H1 (cell line): ENCODE measurements around the gene SHMT2. TPM values are rescaled to one million over a fixed set of nuclear protein-coding genes. Genes with fewer than 3 reads are reported as not detected.

Experiments used
- CTCF ChIA-PET: fragments of 300-600 bp; sonication (Branson Sonifier 250); formaldehyde crosslinking; loops from one replicate; lab custom pipeline; 2021; ENCODE audit not compliant: partially characterized antibody; lab: Charles Lee
- POLR2A ChIA-PET: fragments of 300-600 bp; sonication (Branson Sonifier 250); formaldehyde crosslinking; loops from one replicate; lab custom pipeline; 2021; ENCODE audit warnings: inconsistent platforms; ENCODE audit not compliant: partially characterized antibody; lab: Charles Lee
- DNase-seq, 2 experiments: peaks; one replicate each; pipeline versions ENCODE4 v3.0.0 to v3.0.0-alpha.2; 2010 to 2022; ENCODE audit warnings: low spot score in 2 of 2, low read depth in 1 of 2, mixed read lengths in 1 of 2
- FAIRE-seq: peaks from 2 replicates; lab custom pipeline; 2011; peaks lifted over from hg19 to GRCh38; lab: Jason Lieb, UNC
- H2AFZ ChIP-seq: 2 replicates; pipeline ENCODE4 v1.8.1; 2012; ENCODE audit warnings: low read length, inconsistent platforms
- H2AK5ac ChIP-seq: 2 replicates; pipeline ENCODE4 v1.6.1; 2013; ENCODE audit warnings: low read depth, low read length
- H2BK120ac ChIP-seq: replicated peaks from 2 replicates; pipeline ENCODE3; 2013; ENCODE audit warnings: low read depth, low read length, inconsistent platforms
- H2BK12ac ChIP-seq: 2 replicates; pipeline ENCODE4 v1.6.1; 2013; ENCODE audit warnings: low read depth, low read length
- H2BK15ac ChIP-seq: 2 replicates; pipeline ENCODE4 v1.6.1; 2013; ENCODE audit warnings: low read length
- H2BK20ac ChIP-seq: 2 replicates; pipeline ENCODE4 v1.6.1; 2013; ENCODE audit warnings: low read length
- H2BK5ac ChIP-seq: 2 replicates; pipeline ENCODE4 v1.6.1; 2013; ENCODE audit warnings: low read depth, low read length
- H3K14ac ChIP-seq: 2 replicates; pipeline ENCODE4 v1.6.1; 2013; ENCODE audit warnings: inconsistent platforms; ENCODE audit not compliant: insufficient read length
- H3K18ac ChIP-seq: 2 replicates; pipeline ENCODE4 v1.6.1; 2013; ENCODE audit warnings: low read length; ENCODE audit errors: extremely low read depth
- H3K23ac ChIP-seq: 2 replicates; pipeline ENCODE4 v1.6.1; 2013; ENCODE audit warnings: inconsistent platforms; ENCODE audit not compliant: insufficient read length
- H3K23me2 ChIP-seq: 2 replicates; pipeline ENCODE4 v1.6.1; 2013; ENCODE audit warnings: low read depth, low read length
- H3K27ac ChIP-seq: 2 replicates; pipeline ENCODE4 v1.6.1; 2011; ENCODE audit warnings: low read depth, low read length, inconsistent platforms
- H3K27me3 ChIP-seq, 4 experiments: replicated peaks in 1 of 4; 1 replicate in 1 of 4; 2 replicates in 3 of 4; pipeline versions ENCODE4 v1.6.1 to v1.8.1; 2011 to 2013; ENCODE audit warnings: low read length in 3 of 4, mild to moderate bottlenecking in 3 of 4, inconsistent platforms in 2 of 4, mixed read lengths in 2 of 4, moderate library complexity in 1 of 4; ENCODE audit not compliant: control insufficient read depth in 3 of 4, insufficient read depth in 3 of 4; ENCODE audit errors: extremely low read depth in 1 of 4
- H3K36me3 ChIP-seq, 4 experiments: 2 replicates each; pipeline versions ENCODE4 v1.6.1 to v1.8.1; 2011 to 2013; ENCODE audit warnings: mild to moderate bottlenecking in 4 of 4, low read length in 3 of 4, moderate library complexity in 2 of 4, control low read depth in 1 of 4, inconsistent platforms in 1 of 4; ENCODE audit not compliant: insufficient read depth in 4 of 4, control insufficient read depth in 2 of 4
- H3K4ac ChIP-seq: replicated peaks from 2 replicates; pipeline ENCODE3; 2013; ENCODE audit warnings: low read length, low read depth, mixed read lengths, inconsistent platforms; ENCODE audit not compliant: insufficient read length
- H3K4me1 ChIP-seq, 4 experiments: replicated peaks in 1 of 4; 1 replicate in 1 of 4; 2 replicates in 3 of 4; pipeline versions ENCODE4 v1.6.1 to v1.8.1; 2011 to 2013; ENCODE audit warnings: low read length in 3 of 4, inconsistent platforms in 2 of 4, mixed read lengths in 1 of 4; ENCODE audit not compliant: insufficient read depth in 4 of 4, control insufficient read depth in 3 of 4
- H3K4me2 ChIP-seq, 2 experiments: 2 replicates each; pipeline versions ENCODE4 v1.6.1 to v1.8.1; 2011 to 2013; ENCODE audit warnings: low read depth in 2 of 2, low read length in 2 of 2, control low read depth in 1 of 2, inconsistent platforms in 1 of 2, mild to moderate bottlenecking in 1 of 2; ENCODE audit not compliant: insufficient read depth in 1 of 2
- H3K4me3 ChIP-seq, 4 experiments: fragments of 200-600, 300-600 bp in 1 of 4; sonication (generic), shearing (Covaris generic), sonication (Bioruptor Twin) in 1 of 4; 2 replicates each; pipeline versions ENCODE4 v1.5.1 to v1.8.1; 2011 to 2016; ENCODE audit warnings: low read length in 4 of 4, low read depth in 3 of 4, control low read depth in 2 of 4, inconsistent platforms in 2 of 4, mild to moderate bottlenecking in 2 of 4, mixed read lengths in 1 of 4, moderate library complexity in 1 of 4; ENCODE audit not compliant: insufficient read depth in 2 of 4; ENCODE audit errors: extremely low read depth in 1 of 4
- H3K56ac ChIP-seq: replicated peaks from 2 replicates; pipeline ENCODE3; 2013; ENCODE audit warnings: low read depth, mild to moderate bottlenecking, mixed read lengths, low read length, inconsistent platforms; ENCODE audit not compliant: insufficient read length
- H3K79me1 ChIP-seq: 2 replicates; pipeline ENCODE4 v1.6.1; 2013; ENCODE audit warnings: low read depth, low read length, control low read depth
- H3K79me2 ChIP-seq, 2 experiments: 2 replicates each; pipeline versions ENCODE4 v1.6.1 to v1.8.1; 2012 to 2013; ENCODE audit warnings: low read length in 2 of 2, mild to moderate bottlenecking in 2 of 2, inconsistent platforms in 1 of 2; ENCODE audit not compliant: insufficient read depth in 2 of 2, control insufficient read depth in 1 of 2
- H3K9ac ChIP-seq, 4 experiments: replicated peaks in 1 of 4; 1 replicate in 1 of 4; 2 replicates in 3 of 4; pipeline versions ENCODE4 v1.6.1 to v1.8.1; 2011 to 2013; ENCODE audit warnings: low read depth in 3 of 4, low read length in 3 of 4, control low read depth in 2 of 4, mild to moderate bottlenecking in 2 of 4, moderate library complexity in 2 of 4, inconsistent platforms in 1 of 4; ENCODE audit errors: extremely low read depth in 1 of 4
- H3K9me3 ChIP-seq, 2 experiments: 2 replicates each; pipeline versions ENCODE4 v1.6.1 to v1.8.1; 2012 to 2013; ENCODE audit warnings: mild to moderate bottlenecking in 2 of 2, moderate library complexity in 2 of 2, control low read depth in 1 of 2, inconsistent platforms in 1 of 2, low read depth in 1 of 2, low read length in 1 of 2, mixed read lengths in 1 of 2; ENCODE audit not compliant: insufficient read depth in 2 of 2
- H4K20me1 ChIP-seq, 2 experiments: replicated peaks in 1 of 2; 2 replicates each; pipeline versions ENCODE3 to v1.8.1; 2011 to 2013; ENCODE audit warnings: inconsistent platforms in 2 of 2, low read length in 2 of 2, mild to moderate bottlenecking in 1 of 2; ENCODE audit not compliant: insufficient read depth in 2 of 2, control insufficient read depth in 1 of 2
- H4K5ac ChIP-seq: 2 replicates; pipeline ENCODE4 v1.6.1; 2013; ENCODE audit warnings: low read length, low read depth, mixed read lengths, inconsistent platforms; ENCODE audit not compliant: insufficient read length
- H4K8ac ChIP-seq: 2 replicates; pipeline ENCODE4 v1.8.0; 2013; ENCODE audit warnings: mild to moderate bottlenecking, moderate library complexity, low read length, inconsistent platforms; ENCODE audit not compliant: insufficient read depth; ENCODE audit errors: extremely low read depth
- H4K91ac ChIP-seq: replicated peaks from 2 replicates; pipeline ENCODE3; 2013; ENCODE audit warnings: low read length, mixed read lengths, inconsistent platforms; ENCODE audit not compliant: insufficient read length
- ATF3 ChIP-seq: IDR thresholded peaks from 2 replicates; pipeline ENCODE4 v1.6.1; 2011; ENCODE audit warnings: low read depth, mild to moderate bottlenecking, low read length; ENCODE audit not compliant: insufficient read depth
- BACH1 ChIP-seq: IDR thresholded peaks from 2 replicates; pipeline ENCODE4 v1.6.1; 2012; ENCODE audit warnings: low read length, improper control_type of control experiment
- CEBPB ChIP-seq: IDR thresholded peaks from 2 replicates; pipeline ENCODE4 v1.6.1; 2012; ENCODE audit warnings: low read depth, low read length
- CHD2 ChIP-seq: IDR thresholded peaks from 2 replicates; pipeline ENCODE4 v1.6.1; 2012; ENCODE audit warnings: low read length, improper control_type of control experiment
- CTBP2 ChIP-seq: IDR thresholded peaks from 2 replicates; pipeline ENCODE4 v1.7.0; 2011; ENCODE audit warnings: borderline replicate concordance, mild to moderate bottlenecking, moderate library complexity, mixed read lengths, low read length; ENCODE audit not compliant: insufficient read depth, insufficient read length
- SIRT6 ChIP-seq: IDR thresholded peaks from one replicate; pipeline ENCODE4 v1.7.1; 2012; ENCODE audit warnings: low read length, inconsistent platforms
- SIX5 ChIP-seq: IDR thresholded peaks from 2 replicates; pipeline ENCODE4 v1.6.1; 2011; ENCODE audit warnings: mild to moderate bottlenecking, low read depth, low read length
- SP4 ChIP-seq: IDR thresholded peaks from 2 replicates; pipeline ENCODE4 v1.6.1; 2012; ENCODE audit warnings: low read length, inconsistent platforms
- ZNF274 ChIP-seq: IDR thresholded peaks from 2 replicates; pipeline ENCODE4 v1.7.0; 2012; ENCODE audit warnings: low read length, borderline replicate concordance; ENCODE audit errors: extremely low read depth
- WGBS, 2 experiments: shearing (Covaris generic) in 1 of 2; methylation state at CpG; one replicate each; pipeline versions ENCODE4 v1.1.6 to v1.1.7; 2013 to 2015; ENCODE audit warnings: low lambda C conversion rate in 2 of 2, mixed read lengths in 2 of 2, inconsistent platforms in 1 of 2, low coverage in 1 of 2, missing lambda C conversion rate in 1 of 2; ENCODE audit not compliant: insufficient replicate concordance in 2 of 2, insufficient coverage in 1 of 2, insufficient read length in 1 of 2; ENCODE audit errors: extremely low coverage in 1 of 2, missing lambda C conversion rate in 1 of 2; 5-methylcytosine and 5-hydroxymethylcytosine counted together
- polyA plus RNA-seq, 7 experiments: library from polyadenylated mRNA; depleted of rRNA in 3 of 7; stranded (reverse) in 5 of 7; unstranded in 2 of 7; fragments of >200 nt in 5 of 7; fragments of 200-250 nt in 2 of 7; gene quantifications; 1 replicate in 5 of 7; 2 replicates in 1 of 7; 4 replicates in 1 of 7; pipeline versions ENCODE4 v1.2.1 to v1.2.3, GENCODE V29; 2011 to 2013; ENCODE audit warnings: missing spikeins in 2 of 7, mixed read lengths in 2 of 7
- total RNA-seq: library from RNA; stranded (reverse); fragmentation: NEBNext Ultra II Directional; extraction: Animal tissue kit (Norgen Biotek cat#: 25700); gene quantifications from 2 replicates; pipeline ENCODE4 v1.2.1, GENCODE V29; 2021

Gene SHMT2
- total and polyA plus RNA-seq, 2 of the 8 experiments (the other 6 are each of a cell fraction or from before 2014, with no cell fraction given), result 274 to 520 TPM

- Histone ChIP-seq H3K4me1 (no peaks in the 10 kb centered on the region; a peak in 1 of 7 replicates), H4K8ac (no peak overlapping the region), H3K27me3 (no peaks in the 10 kb centered on the region), H3K23ac (no peak overlapping the region), H3K36me3 (peaks cover 56 to 93% (median 86%) of the 10 kb centered on the region in 4 experiments), H3K56ac (no peak overlapping the region), H3K79me2 (no peaks in the 10 kb centered on the region), H3K4me2 (no peak overlapping the region), H2AK5ac (no peak overlapping the region), H3K23me2 (peaks cover 7% of the 10 kb centered on the region; the same call in 1 of the 2 replicates), H3K27ac (no peak overlapping the region), H4K5ac (no peak overlapping the region), H2BK20ac (no peak overlapping the region), H4K91ac (no peak overlapping the region), H2BK120ac (no peak overlapping the region), H4K20me1 (peaks cover 9 to 26% of the 10 kb centered on the region in 2 experiments), H2BK5ac (no peak overlapping the region), H3K4me3 (no peak overlapping the region), H3K14ac (no peak overlapping the region), H3K9me3 (no peaks in the 10 kb centered on the region), H3K18ac (no peak overlapping the region), H2BK12ac (no peak overlapping the region), H2BK15ac (no peak overlapping the region), H3K79me1 (no peaks in the 10 kb centered on the region), H3K4ac (no peak overlapping the region), H3K9ac (no peak overlapping the region), H2AFZ (no peak overlapping the region)
- TF ChIP-seq CHD2, result no peak
- TF ChIP-seq CEBPB, result no peak
- TF ChIP-seq BACH1, result no peak
- TF ChIP-seq ATF3, result no peak
- TF ChIP-seq ZNF274, result no peak
- TF ChIP-seq SIRT6, result no peak
- TF ChIP-seq SIX5, result no peak
- TF ChIP-seq SP4, result no peak
- no peak for TF ChIP-seq CTBP2
- 91% methylated on average over 8 of the region's 8 CpGs; no CpG with 5 or more reads in 1 of the 2 experiments for WGBS, 2 experiments
- ChIA-PET POLR2A (interaction anchor here (1.2 to 11.0 kb wide), 9 partner anchors 9 to 57 kb away, joined by 5 to 91 read pairs (median 7); partner anchors contain the start of gene SHMT2), CTCF (interaction anchor here (0.9 to 20.9 kb wide), 10 partner anchors 11 to 95 kb away, joined by 3 to 389 read pairs (median 6); partner anchors contain the start of gene STAT6)
- DNase-seq (no peak), FAIRE-seq (no peak)
These were observed 41.5 kb upstream of the SHMT2 start for GRCh38 chr12:57188090-57188425.
